MM.1S (cell line): Measurements from ENCODE around the gene CALB2.

Experiments used
- DNase-seq: peaks from one replicate; pipeline ENCODE4 v3.0.0-alpha.2; 2015
- H2AFZ ChIP-seq: fragments of 300-600 bp; sonication (generic); 2 replicates; pipeline ENCODE4 v1.6.0; 2016; ENCODE audit warnings: antibody characterized with exemption, low read length
- H3F3A ChIP-seq: fragments of 300-600 bp; sonication (generic); 2 replicates; pipeline ENCODE4 v1.6.1; 2016; ENCODE audit warnings: mild to moderate bottlenecking, antibody characterized with exemption, low read length, moderate library complexity, mixed read lengths; ENCODE audit not compliant: insufficient read depth
- H3K27ac ChIP-seq: fragments of 300-600 bp; sonication (generic); 2 replicates; pipeline ENCODE4 v1.5.1; 2016; ENCODE audit warnings: mild to moderate bottlenecking, low read length
- H3K27me3 ChIP-seq: fragments of 300-600 bp; sonication (generic); replicated peaks from 2 replicates; pipeline ENCODE4 v1.6.0; 2016; ENCODE audit warnings: low read length; ENCODE audit not compliant: insufficient read depth
- H3K36me3 ChIP-seq: fragments of 300-600 bp; sonication (generic); replicated peaks from 2 replicates; pipeline ENCODE4 v1.6.1; 2016; ENCODE audit warnings: mild to moderate bottlenecking, low read length, mixed read lengths; ENCODE audit not compliant: insufficient read depth
- H3K4me1 ChIP-seq: fragments of 300-600 bp; sonication (generic); 2 replicates; pipeline ENCODE4 v1.6.1; 2016; ENCODE audit warnings: low read length, mixed read lengths
- H3K4me2 ChIP-seq: fragments of 300-600 bp; sonication (generic); 2 replicates; pipeline ENCODE4 v1.6.0; 2016; ENCODE audit warnings: low read depth, low read length
- H3K4me3 ChIP-seq: fragments of 300-600 bp; sonication (generic); 2 replicates; pipeline ENCODE4 v1.5.1; 2016; ENCODE audit warnings: low read length, mixed read lengths
- H3K79me2 ChIP-seq: fragments of 300-600 bp; sonication (generic); 2 replicates; pipeline ENCODE4 v1.6.1; 2016; ENCODE audit warnings: mixed run types, low read length, mixed read lengths
- H3K9ac ChIP-seq: fragments of 300-600 bp; sonication (generic); 2 replicates; pipeline ENCODE4 v1.6.1; 2016; ENCODE audit warnings: low read length, mixed read lengths
- H3K9me2 ChIP-seq: fragments of 300-600 bp; sonication (generic); replicated peaks from 2 replicates; pipeline ENCODE4 v1.6.1; 2016; ENCODE audit warnings: mild to moderate bottlenecking, low read length, mixed read lengths; ENCODE audit not compliant: insufficient read depth
- H3K9me3 ChIP-seq: fragments of 300-600 bp; sonication (generic); replicated peaks from 2 replicates; pipeline ENCODE4 v1.6.1; 2016; ENCODE audit warnings: mild to moderate bottlenecking, low read length, mixed read lengths; ENCODE audit not compliant: insufficient read depth
- H4K20me1 ChIP-seq: fragments of 300-600 bp; sonication (generic); 2 replicates; pipeline ENCODE4 v1.6.1; 2016; ENCODE audit warnings: mild to moderate bottlenecking, low read length, moderate library complexity, mixed read lengths; ENCODE audit not compliant: insufficient read depth
- CTCF ChIP-seq: fragments of 300-600 bp; sonication (generic); IDR thresholded peaks from 2 replicates; pipeline ENCODE4 v1.5.1; 2016; ENCODE audit warnings: antibody characterized with exemption, low read length, mixed read lengths
- EZH2 ChIP-seq: fragments of 300-600 bp; sonication (generic); optimal IDR thresholded peaks from 2 replicates; pipeline ENCODE3; 2017; ENCODE audit warnings: low read depth, mild to moderate bottlenecking, antibody characterized with exemption, low read length, mixed read lengths
- EZH2phosphoT487 ChIP-seq: fragments of 300-600 bp; sonication (generic); IDR thresholded peaks from 2 replicates; pipeline ENCODE4 v1.6.1; 2018; ENCODE audit warnings: antibody characterized with exemption, low read length

The CALB2 gene

GRCh38 chr16:71432906-71433305 lies 74.4 kb downstream of the CALB2 start:
- no peak overlapping the region for H2AFZ ChIP-seq
- H3K4me1 ChIP-seq = no peaks in the 10 kb centered on the region
- peaks cover 43% of the 10 kb centered on the region for H3K27me3 ChIP-seq
- H3K9me3 ChIP-seq = no peaks in the 10 kb centered on the region
- H3K36me3 ChIP-seq = no peaks in the 10 kb centered on the region
- no peaks in the 10 kb centered on the region for H3K9me2 ChIP-seq
- TF ChIP-seq EZH2 (no peak), CTCF (no peak), EZH2phosphoT487 (no peak)
- no peak overlapping the region for H3K27ac ChIP-seq
- H3K79me2 ChIP-seq = no peaks in the 10 kb centered on the region
- no peak overlapping the region for H3K4me2 ChIP-seq
- no peak for DNase-seq
- H4K20me1 ChIP-seq = no peaks in the 10 kb centered on the region
- no peak overlapping the region for H3K4me3 ChIP-seq
- H3K9ac ChIP-seq = no peak overlapping the region
- H3F3A ChIP-seq = no peaks in the 10 kb centered on the region

GRCh38 chr16:71436473-71436872 lies 78.0 kb downstream of the CALB2 start:
- H3F3A ChIP-seq = no peaks in the 10 kb centered on the region
- no peaks in the 10 kb centered on the region for H4K20me1 ChIP-seq
- no peaks in the 10 kb centered on the region for H3K36me3 ChIP-seq

GRCh38 chr16:71439523-71439922 lies 81.0 kb downstream of the CALB2 start:
- Histone ChIP-seq H3K79me2 (no peaks in the 10 kb centered on the region), H3K9ac (no peak overlapping the region), H3K36me3 (no peaks in the 10 kb centered on the region), H3K27ac (no peak overlapping the region), H3K4me2 (no peak overlapping the region), H3K4me1 (no peaks in the 10 kb centered on the region), H3K4me3 (no peak overlapping the region), H3K9me2 (no peaks in the 10 kb centered on the region), H2AFZ (no peak overlapping the region), H3F3A (no peaks in the 10 kb centered on the region), H3K27me3 (peaks cover 22% of the 10 kb centered on the region), H3K9me3 (no peaks in the 10 kb centered on the region), H4K20me1 (no peaks in the 10 kb centered on the region)
- no peak for DNase-seq
- no peak for TF ChIP-seq EZH2phosphoT487
- TF ChIP-seq EZH2 = no peak
- no peak for TF ChIP-seq CTCF

More at GRCh38 chr16:71436473-71436872, 78.0 kb downstream of the CALB2 start:
- no peak for DNase-seq
- Histone ChIP-seq H3K4me2 (no peak overlapping the region), H3K79me2 (no peaks in the 10 kb centered on the region), H3K4me3 (no peak overlapping the region), H3K9me3 (no peaks in the 10 kb centered on the region), H3K27ac (no peak overlapping the region), H2AFZ (no peak overlapping the region), H3K27me3 (peaks cover 24% of the 10 kb centered on the region), H3K4me1 (no peaks in the 10 kb centered on the region), H3K9me2 (no peaks in the 10 kb centered on the region), H3K9ac (no peak overlapping the region)
- no peak for TF ChIP-seq EZH2
- TF ChIP-seq CTCF = no peak
- no peak for TF ChIP-seq EZH2phosphoT487
